NCI-H2196 treated with DMSO at 0.1 percent for 48 hours (cell line): ENCODE measurements around the gene CPSF7.
"Not testable (repeated sequence)": the region's sequence is repeated elsewhere in the genome, so short reads cannot be mapped to it uniquely, and the experiment has no call there.

Source experiments
- DNase-seq: peaks from one replicate; lab custom pipeline; 2025; ENCODE audit not compliant: unreplicated experiment; lab: John Stamatoyannopoulos, UW

CPSF7 gene

GRCh38 chr11:61390161-61390560 is 39.6 kb downstream of the CPSF7 start:
- no peak for DNase-seq

- peak; percentile 15 for DNase-seq
Measured at GRCh38 chr11:61384271-61385242, 45.2 kb downstream of the CPSF7 start.

GRCh38 chr11:61383859-61384258 is 45.9 kb downstream of the CPSF7 start:
- not testable (repeated sequence) for DNase-seq

GRCh38 chr11:61380884-61381283 is 48.9 kb downstream of the CPSF7 start:
- DNase-seq: no peak

- no peak for DNase-seq
Measured at GRCh38 chr11:61378713-61379313, 51.0 kb downstream of the CPSF7 start.

- DNase-seq: no peak
Measured at GRCh38 chr11:61377461-61378160, 52.2 kb downstream of the CPSF7 start.

- DNase-seq: no peak
Measured at GRCh38 chr11:61375761-61376108, 54.0 kb downstream of the CPSF7 start.

GRCh38 chr11:61372659-61373420 is 56.9 kb downstream of the CPSF7 start:
- DNase-seq: no peak

GRCh38 chr11:61370349-61371005 is 59.3 kb downstream of the CPSF7 start:
- DNase-seq: no peak

- no peak for DNase-seq
Measured at GRCh38 chr11:61369372-61370348, 60.1 kb downstream of the CPSF7 start.

- DNase-seq: no peak
Measured at GRCh38 chr11:61368646-61369045, 61.1 kb downstream of the CPSF7 start.

GRCh38 chr11:61367406-61367805 is 62.4 kb downstream of the CPSF7 start:
- no peak for DNase-seq

- no peak for DNase-seq
Measured at GRCh38 chr11:61364012-61364675, 65.6 kb downstream of the CPSF7 start.

GRCh38 chr11:61362542-61362875 is 67.3 kb downstream of the CPSF7 start:
- DNase-seq: no peak

- peak; percentile 88 for DNase-seq
Measured at GRCh38 chr11:61361741-61362541, 67.8 kb downstream of the CPSF7 start, which contains the start of the genes CYB561A3 and TMEM138. Gene CYB561A3 (minus strand): TSS chr11:61361882. CDS start chr11:61356713, 5,169 bp downstream. Gene TMEM138 (plus strand): TSS chr11:61362374. CDS start chr11:61364391, 2,017 bp downstream.

GRCh38 chr11:61361237-61361740 is 68.5 kb downstream of the CPSF7 start:
- DNase-seq: no peak

GRCh38 chr11:61359516-61359915 is 70.3 kb downstream of the CPSF7 start:
- no peak for DNase-seq

- DNase-seq: no peak
Measured at GRCh38 chr11:61358566-61358965, 71.2 kb downstream of the CPSF7 start.
